NCI-H345 (cell line): ENCODE data around the gene ATR.
"Not testable (repeated sequence)": the region's sequence is repeated elsewhere in the genome, so short reads cannot be mapped to it uniquely, and the experiment has no call there.

Experiments used
- DNase-seq: peaks from one replicate; lab custom pipeline; 2025; lab: John Stamatoyannopoulos, UW

The ATR gene

DNA sequence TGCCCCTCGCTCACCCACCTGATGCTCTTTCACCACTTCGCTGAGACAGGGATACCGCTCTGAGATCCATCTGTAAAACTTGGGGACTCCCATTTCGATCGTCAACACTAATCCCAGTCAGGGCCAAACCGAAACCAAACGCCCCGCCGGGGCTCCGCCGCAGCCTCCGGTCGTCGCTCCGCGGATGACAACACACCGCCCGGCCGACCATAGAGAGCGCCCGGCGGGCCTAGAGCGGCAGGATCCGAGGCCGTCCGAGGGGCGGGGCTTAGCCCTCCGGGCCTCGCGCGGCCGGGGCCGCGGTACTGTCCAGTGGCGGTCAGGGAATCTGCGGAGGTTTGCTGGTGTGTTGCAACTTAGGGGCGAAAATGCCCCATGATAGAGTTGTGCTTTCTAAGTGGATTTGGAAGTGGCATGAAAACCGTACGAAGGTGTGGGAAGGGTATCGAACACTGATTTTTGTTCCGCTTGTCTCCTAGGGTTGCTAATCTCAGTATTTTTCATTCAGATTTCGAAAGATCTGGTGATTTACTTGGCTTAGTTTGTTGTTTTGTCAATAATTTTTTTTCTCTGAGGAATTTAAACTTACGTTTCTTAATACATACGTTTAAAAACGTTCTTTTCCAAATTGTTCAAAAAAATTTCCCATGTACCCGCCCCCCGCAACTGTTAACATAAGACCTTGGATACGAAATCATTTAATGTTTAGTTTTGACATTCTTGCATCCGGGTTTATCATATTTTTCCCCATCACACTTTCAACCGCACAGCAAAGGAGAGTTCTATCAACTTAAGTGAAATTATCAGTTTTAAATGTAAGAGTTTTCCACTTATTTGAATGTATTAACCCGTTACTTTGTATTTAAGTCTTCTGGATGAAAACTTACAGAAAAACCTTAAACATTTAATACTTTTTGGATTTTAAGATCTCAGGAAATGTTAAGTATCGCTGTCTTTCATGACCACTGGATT lies 130.4 kb downstream of the ATR start, which contains the start of gene XRN1:
Gene XRN1 (minus strand): TSS at position 186 of the 972 bp plus-strand sequence. CDS start 93 bp downstream, at position 93.
- peak; percentile 85 for DNase-seq

DNA sequence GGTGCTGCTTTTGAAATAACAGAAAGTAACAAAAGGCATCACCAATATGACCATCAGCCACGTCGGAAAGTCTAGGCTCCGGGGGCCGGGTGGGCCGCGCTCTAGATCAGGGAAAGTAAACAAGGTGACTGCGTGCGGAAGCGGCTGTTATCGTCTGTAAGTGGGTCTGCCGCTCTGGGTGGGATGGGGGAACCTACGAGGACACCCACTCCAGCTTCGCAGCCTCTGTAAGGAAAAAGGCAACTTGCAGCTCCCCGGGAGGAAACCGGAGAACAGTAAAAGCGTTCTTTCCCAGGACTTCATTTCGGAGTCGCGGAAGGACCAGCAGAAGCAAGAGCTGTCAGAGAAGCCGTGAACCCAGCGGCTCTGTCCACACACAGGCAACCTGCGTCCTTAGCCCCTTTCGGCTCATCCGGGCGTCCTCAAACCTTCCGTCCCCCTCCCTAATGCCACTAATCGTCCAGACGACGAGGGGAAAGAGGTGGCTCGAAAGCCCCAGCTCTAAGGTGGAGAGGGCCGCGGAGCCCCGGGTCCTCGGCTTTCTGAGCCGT lies 131.2 kb downstream of the ATR start:
- DNase-seq, result peak; percentile 17

- DNase-seq, result no peak
Observed at GRCh38 chr3:142445816-142446254, 132.7 kb downstream of the ATR start.

DNA sequence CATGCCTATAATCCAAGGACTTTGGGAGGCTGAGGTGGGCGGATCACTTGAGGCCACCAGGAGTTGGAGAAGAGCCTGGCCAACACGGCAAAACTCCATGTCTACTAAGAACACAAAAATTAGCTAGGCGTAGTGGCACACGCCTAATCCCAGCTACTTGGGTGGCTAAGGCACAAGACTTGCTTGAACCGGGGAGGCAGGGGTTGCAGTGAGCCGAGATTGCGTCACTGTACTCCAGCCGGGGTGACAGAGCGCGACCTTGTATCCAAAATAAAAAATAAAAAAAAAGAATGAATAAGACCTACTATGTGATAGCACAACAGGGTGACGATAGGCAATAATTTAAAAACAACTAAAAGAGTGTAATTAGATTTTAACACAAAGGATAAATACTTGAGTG lies 134.2 kb downstream of the ATR start:
- no peak for DNase-seq

DNA sequence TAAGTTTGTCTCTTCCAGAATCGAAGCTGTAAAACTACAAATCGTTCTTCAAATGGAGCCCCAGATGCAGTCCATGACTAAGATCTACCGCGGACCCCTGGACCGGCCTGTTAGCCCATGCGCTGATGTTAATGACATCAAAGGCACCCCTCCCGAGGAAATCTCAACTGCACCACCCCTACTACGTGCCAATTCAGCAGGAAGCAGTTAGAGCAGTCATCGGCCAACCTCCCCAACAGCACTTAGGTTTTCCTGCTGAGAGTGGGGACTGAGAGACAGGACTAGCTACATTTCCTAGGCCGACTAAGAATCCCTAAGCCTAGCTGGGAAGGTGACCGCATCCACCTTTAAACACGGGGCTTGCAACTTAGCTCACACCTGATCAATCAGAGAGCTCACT lies 135.5 kb downstream of the ATR start:
- DNase-seq, result not testable (repeated sequence)

DNA sequence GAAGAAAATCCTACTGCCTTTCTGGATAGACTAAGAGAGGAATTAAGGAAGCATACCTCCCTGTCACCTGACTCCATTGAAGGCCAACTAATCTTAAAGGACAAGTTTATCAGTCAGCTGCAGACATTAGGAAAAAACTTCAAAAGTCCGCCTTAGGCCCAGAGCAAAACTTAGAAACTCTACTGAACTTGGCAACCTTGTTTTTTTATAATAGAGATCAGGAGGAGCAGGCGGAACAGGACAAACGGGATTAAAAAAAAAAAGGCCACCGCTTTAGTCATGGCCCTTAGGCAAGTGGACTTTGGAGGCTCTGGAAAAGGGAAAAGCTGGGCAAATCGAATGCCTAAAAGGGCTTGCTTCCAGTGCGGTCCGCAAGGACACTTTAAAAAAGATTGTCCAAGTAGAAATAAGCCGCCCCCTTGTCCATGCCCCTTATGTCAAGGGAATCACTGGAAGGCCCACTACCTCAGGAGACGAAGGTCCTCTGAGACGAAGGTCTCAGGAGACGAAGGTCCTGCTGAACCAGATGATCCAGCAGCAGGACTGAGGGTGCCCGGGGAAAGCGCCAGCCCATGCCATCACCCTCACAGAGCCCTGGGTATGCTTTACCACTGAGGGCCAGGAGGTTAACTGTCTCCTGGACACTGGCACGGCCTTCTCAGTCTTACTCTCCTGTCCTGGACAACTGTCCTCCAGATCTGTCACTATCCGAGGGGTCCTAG lies 138.9 kb downstream of the ATR start:
- not testable (repeated sequence) for DNase-seq

GRCh38 chr3:142438096-142438495 lies 140.4 kb downstream of the ATR start:
- DNase-seq, result not testable (repeated sequence)

DNA sequence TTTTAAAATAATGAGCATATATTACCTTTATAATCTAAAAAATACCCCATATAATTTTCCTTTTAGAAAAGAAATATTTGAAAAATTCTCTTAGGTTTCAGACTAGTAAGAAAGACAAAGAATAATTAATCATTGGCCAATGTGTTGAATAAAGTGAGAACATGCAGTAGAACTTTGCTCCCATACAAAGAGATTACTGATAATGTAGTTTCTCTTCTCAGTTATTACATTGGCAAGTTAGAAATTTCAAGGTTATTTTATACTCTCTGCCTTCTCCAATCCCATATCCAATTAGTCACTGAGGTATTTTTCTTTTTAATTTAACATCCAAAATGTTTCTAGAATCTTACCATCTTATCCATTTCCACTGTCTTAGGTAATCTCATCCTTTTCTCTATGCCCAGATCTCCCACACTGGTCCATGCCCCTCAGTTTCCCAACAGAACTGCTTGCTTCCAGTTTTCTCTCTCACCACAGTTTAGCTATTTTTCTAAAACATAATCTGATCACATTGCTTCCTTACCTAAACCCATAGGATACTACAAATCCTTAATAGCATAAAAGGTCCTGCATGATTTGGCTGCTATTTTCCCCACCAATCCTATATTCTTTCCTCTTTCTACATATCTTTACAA lies 141.5 kb downstream of the ATR start:
- DNase-seq, result no peak

DNA sequence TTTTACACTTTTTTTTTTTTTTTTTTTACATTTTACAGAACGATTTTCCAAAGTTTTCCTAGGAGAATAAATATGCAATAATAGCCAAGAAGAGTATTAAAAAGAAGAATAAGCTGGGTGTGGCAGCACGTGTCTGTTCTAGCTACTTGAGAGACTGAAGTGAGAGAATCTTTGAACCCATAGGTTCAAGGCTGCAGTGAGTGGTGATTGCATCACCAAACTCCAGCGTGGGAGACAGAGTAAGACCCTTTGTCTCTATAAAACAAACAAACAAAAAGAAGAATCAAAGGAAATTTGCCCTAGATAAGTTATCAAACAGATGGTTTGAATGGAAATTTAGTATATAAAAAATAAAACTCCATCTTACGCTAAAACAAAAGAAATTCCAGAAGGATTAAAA lies 144.0 kb downstream of the ATR start:
- DNase-seq, result no peak

DNA sequence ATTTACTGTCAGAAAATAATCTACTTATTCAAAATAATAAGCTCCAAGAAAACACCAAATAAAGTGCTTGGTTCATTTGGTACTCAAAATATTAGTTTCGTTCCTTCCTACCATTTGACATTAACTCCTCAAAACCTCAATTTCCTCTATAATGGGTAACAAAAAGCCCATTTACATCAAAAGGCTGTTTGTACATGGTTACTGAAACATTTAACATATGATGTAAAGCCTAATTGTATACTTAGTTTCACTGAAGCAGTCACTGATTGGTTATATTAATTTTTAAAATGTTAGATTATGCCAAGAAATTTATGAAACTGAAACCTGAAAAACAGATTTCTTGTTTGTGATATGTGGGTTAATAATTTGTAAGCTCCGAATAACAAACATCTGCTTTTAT lies 145.4 kb downstream of the ATR start:
- no peak for DNase-seq

DNA sequence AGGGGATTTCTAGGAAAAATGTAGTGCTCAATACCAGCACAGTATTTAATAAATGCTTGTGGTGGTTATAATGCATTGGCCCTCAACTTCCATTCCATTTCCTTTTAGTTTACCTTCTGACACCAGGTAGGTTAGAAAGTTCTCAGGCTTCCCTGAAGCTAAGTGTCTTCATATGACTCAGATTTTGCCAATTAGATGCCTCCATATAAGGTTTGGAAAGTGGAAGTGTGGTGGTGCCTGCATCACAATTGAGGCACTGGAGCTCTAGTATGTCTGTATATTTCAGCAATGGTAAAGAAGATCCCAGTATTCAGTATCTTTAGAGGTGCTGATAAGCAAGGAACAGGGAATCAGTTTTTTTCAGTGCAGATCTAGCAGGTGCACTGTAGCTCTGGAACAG lies 149.0 kb downstream of the ATR start:
- DNase-seq, result no peak

GRCh38 chr3:142424754-142425153 lies 153.8 kb downstream of the ATR start:
- DNase-seq, result no peak

- no peak for DNase-seq
Observed at GRCh38 chr3:142418926-142419592, 159.5 kb downstream of the ATR start.

- no peak for DNase-seq
Observed at GRCh38 chr3:142417302-142417701, 161.2 kb downstream of the ATR start.

GRCh38 chr3:142400537-142400936 lies 178.0 kb downstream of the ATR start:
- DNase-seq, result not testable (repeated sequence)
